GM21367 (cell line): ENCODE results near the gene CLTB.
"Not testable (repeated sequence)": the region's sequence is repeated elsewhere in the genome, so short reads cannot be mapped to it uniquely, and the experiment has no call there.

Experiments used
- ATAC-seq: cut with Tn5 transposase; IDR thresholded peaks from one replicate; pipeline ENCODE4 v1.9.1; 2021; ENCODE audit not compliant: unreplicated experiment

The CLTB gene

GRCh38 chr5:176415952-176416924 lies at the start of gene CLTB:
TSS of gene CLTB (minus strand) at chr5:176416539. CDS start at chr5:176416363, 176 bp downstream.
- peak; percentile 95 for ATAC-seq

- ATAC-seq: no peak
These were observed 46.9 kb upstream of the CLTB start for GRCh38 chr5:176463113-176463764.

DNA sequence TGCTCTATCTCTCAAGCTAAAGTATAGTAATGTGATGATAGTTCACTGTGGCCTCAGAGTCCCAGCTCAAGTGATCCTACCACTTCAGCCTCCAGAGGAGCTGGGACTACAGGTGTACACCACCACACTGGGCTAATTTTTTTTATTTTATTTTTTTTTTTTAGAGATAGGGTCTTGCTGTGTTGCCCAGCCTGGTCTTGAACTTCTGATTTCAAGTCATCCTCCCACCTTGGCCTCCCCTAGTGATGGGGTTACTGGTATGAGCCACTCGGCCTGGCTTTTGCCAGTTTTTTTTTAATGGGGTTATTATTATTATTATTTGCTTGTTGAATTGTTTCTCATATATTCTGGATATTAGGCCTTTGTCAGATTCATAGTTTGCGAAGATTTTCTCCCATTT lies 45.0 kb upstream of the CLTB start:
- no peak for ATAC-seq

GRCh38 chr5:176458904-176459561 lies 42.7 kb upstream of the CLTB start:
- ATAC-seq: no peak

DNA sequence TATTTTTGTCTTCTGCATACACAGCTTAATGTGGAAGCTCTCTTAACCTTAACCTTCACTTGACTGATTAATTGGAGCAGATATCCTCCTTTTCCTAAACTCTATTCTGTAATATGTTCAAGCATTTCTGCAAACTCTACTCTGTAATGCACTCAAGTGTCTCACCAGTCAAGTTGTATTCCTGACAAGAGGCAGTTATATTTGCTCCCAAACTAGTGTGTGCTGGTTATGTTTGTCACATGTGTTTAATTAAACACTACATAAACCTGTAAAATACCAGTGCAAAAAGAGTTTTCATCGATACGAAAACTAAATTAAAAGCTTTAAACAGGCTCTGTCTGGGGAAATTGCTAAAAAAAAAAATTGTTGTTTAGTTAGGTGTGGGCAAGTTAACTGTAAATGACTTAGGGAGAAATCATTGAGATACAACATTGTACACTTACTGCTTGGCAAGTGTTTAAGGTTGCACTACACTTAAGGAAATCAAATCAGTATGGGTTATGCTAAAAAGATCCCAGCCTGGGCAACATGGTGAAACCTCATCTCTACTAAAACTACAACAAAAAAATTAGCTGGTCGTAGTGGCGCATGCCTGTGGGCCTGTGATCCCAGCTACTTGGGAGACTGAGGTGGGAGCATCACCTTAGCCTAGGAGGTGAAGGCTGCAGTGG lies 38.5 kb upstream of the CLTB start:
- ATAC-seq: no peak

GRCh38 chr5:176450077-176450476 lies 33.7 kb upstream of the CLTB start:
- no peak for ATAC-seq

- peak; percentile 85 for ATAC-seq
These were observed 31.8 kb upstream of the CLTB start, which contains the start of gene FAF2 for GRCh38 chr5:176447978-176448608. TSS of gene FAF2 (plus strand) at chr5:176448385. CDS start at chr5:176448408, 23 bp downstream.

DNA sequence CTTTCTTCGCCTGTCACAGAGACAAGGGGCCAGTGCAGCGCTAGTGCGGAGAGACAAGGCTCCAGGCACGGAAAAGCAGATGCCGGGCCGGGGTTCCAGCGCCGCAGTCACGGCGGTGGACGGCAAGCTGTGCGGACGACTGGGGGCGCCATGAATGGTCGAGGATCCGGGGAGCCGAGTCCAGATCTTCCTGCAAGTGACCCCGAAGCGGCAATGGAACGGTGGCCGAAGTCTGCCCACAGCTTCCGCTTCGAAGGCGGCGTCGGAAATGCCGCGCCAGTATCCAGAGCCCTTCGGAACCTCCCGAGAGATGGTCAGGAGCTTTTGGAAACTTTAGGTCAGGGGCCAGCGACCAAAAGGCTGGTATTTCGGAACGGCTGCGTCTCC lies 31.2 kb upstream of the CLTB start:
- ATAC-seq: peak; percentile 28

- no peak for ATAC-seq
These were observed 30.7 kb upstream of the CLTB start for GRCh38 chr5:176446884-176447590.

GRCh38 chr5:176446028-176446665 lies 29.8 kb upstream of the CLTB start:
- no peak for ATAC-seq

- ATAC-seq: no peak
These were observed 28.4 kb upstream of the CLTB start for GRCh38 chr5:176444742-176445141.

DNA sequence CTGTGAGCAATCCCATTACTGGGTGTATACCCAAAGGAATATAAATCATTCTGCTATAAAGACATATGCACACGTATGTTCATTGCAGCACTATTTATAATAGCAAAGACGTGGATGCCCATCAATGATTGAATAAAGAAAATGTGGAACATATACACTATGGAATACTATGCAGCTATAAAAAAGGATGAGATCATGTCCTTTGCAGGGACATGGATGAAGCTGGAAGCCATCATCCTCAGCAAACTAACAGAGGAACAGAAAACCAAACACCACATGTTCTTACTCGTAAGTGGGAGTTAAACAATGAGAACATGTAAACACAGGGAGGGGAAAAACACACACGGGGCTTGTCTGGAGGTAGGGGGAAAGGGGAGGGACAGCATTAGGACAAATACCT lies 26.6 kb upstream of the CLTB start:
- ATAC-seq: not testable (repeated sequence)

DNA sequence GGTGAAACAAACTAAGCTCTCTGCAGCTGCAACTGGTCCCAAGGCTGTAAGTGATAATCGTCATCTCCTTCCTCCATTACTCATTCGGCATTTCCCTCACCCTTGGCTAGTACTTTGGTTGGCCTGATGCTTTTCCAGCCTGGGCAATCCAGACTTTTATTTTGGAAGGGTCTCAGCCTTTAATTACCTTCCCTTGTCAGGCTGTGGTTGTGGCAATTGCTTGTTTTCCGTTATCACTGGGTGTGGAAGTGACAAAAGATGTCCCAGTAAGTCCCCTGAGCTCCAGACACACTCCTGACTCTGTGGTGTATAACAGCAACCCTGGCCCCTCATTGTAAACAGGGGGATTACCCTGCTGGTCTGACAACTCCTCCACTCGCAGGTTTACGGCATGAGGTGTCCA lies 25.6 kb upstream of the CLTB start:
- ATAC-seq: no peak

- no peak for ATAC-seq
These were observed 24.8 kb upstream of the CLTB start for GRCh38 chr5:176440927-176441706.

DNA sequence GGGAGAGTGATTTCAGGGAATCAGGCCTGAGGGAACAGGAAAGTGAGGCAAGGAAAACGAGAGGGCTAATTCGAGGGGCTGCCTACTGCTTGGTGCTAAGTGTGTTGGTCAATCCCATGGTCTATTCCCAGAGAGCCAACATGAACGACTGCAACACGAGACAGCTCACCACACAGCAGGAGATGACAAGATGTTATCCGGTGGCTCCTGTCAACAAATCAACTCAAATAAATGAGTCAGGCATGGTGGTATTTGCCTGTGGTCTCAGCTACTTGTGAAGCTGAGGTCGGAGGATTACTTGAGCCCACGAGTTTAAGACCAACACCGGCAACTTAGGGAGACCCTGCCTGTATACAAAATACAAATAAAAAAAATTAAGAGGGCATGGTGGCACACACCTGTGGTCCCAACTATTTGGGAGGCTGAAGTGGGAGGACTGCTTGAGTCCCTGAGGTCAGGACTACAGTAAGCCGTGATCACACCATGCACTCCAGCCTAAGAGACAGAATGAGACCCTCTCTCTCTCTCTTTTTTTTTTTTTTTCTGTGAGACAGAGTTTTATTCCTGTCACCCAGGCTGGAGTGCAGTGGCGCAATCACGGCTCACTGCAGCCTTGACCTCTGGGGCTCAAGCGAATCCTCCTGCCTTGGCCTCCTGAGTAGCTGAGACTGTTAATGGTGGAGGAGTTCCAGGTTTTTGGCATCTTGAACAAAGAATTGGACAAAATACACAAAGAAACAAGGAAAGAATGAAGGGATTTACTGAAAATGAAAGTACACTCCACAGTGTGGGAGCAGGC lies 22.8 kb upstream of the CLTB start:
- ATAC-seq: no peak

DNA sequence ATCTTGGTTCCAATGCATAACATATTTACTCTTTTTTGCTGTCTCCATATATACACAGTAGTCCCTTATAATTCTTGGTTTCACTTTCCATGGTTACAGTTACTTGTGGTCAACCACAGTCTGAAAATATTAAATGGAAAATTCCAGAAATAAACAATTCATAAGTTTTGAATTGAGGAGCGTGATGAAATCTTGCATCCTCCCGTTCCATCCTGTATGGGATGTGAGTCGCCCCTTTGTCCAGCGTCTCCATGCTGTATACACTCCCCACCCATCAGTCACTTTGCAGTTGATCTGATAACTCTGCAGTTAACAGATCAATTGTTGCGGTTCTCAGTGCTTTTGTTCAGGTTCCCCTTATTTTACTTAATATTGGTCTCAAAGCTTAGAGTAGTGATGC lies 20.3 kb upstream of the CLTB start:
- no peak for ATAC-seq

DNA sequence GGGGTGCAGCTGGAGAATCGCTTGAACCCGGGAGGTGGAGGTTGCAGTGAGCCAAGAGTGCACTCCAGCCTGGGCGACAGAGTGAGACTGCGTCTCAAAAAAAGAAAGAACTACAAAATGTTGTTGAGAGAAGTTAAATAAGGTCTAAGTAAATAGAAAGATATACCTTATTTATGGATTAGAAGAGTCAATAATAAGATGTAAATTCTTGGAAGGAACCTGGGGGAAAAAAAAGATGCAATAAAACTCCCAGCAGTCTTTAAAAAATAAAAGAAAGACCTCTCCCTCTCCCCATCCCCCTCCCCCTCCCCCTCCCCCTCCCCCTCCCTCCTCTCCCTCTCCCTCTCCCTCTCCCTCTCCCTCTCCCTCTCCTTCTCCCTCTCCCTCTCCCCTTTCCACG lies 16.4 kb upstream of the CLTB start:
- ATAC-seq: no peak

GRCh38 chr5:176429972-176430371 lies 13.6 kb upstream of the CLTB start:
- no peak for ATAC-seq
